Fibroblast of lung (primary cell): Measurements from ENCODE around the gene C11orf42. TPM values are rescaled to one million over a fixed set of nuclear protein-coding genes. Genes with fewer than 3 reads are reported as not detected.

Experiments
- DNase-seq, 2 donors: peaks; one replicate each; pipeline versions ENCODE4 v3.0.0 to v3.0.0-alpha.2; 2010; ENCODE audit warnings: low read depth in 2 of 2
- H2AFZ ChIP-seq: 2 replicates; pipeline ENCODE4 v1.5.1; 2012; ENCODE audit warnings: low read length, control low read depth, inconsistent platforms
- H3K27ac ChIP-seq: 2 replicates; pipeline ENCODE4 v1.5.1; 2011; ENCODE audit warnings: low read length, control low read depth; ENCODE audit not compliant: insufficient read depth
- H3K27me3 ChIP-seq: 2 replicates; pipeline ENCODE4 v1.5.1; 2011; ENCODE audit warnings: mild to moderate bottlenecking, low read length; ENCODE audit not compliant: control insufficient read depth, insufficient read depth
- H3K36me3 ChIP-seq: 2 replicates; pipeline ENCODE4 v1.5.1; 2011; ENCODE audit warnings: low read length; ENCODE audit not compliant: control insufficient read depth, insufficient read depth
- H3K4me1 ChIP-seq: 2 replicates; pipeline ENCODE4 v1.5.1; 2011; ENCODE audit warnings: low read length; ENCODE audit not compliant: control insufficient read depth, insufficient read depth; ENCODE audit errors: extremely low read depth
- H3K4me2 ChIP-seq: 2 replicates; pipeline ENCODE4 v1.5.1; 2011; ENCODE audit warnings: low read length, control low read depth; ENCODE audit not compliant: insufficient read depth; ENCODE audit errors: extremely low read depth
- H3K4me3 ChIP-seq, 4 experiments: fragments of 200-600 bp in 1 of 4; sonication (generic) in 1 of 4; replicated peaks in 1 of 4; 2 replicates each; pipeline ENCODE4 v1.5.1; 2011 to 2016; ENCODE audit warnings: low read length in 4 of 4, low read depth in 3 of 4, mild to moderate bottlenecking in 3 of 4, control low read depth in 2 of 4, inconsistent platforms in 1 of 4, mixed read lengths in 1 of 4; ENCODE audit not compliant: insufficient read depth in 1 of 4; ENCODE audit errors: control extremely low read depth in 1 of 4
- H3K79me2 ChIP-seq: 2 replicates; pipeline ENCODE4 v1.5.1; 2012; ENCODE audit warnings: mild to moderate bottlenecking, low read length, inconsistent platforms; ENCODE audit not compliant: control insufficient read depth, insufficient read depth
- H3K9ac ChIP-seq: 2 replicates; pipeline ENCODE4 v1.5.1; 2011; ENCODE audit warnings: mild to moderate bottlenecking, low read length, control low read depth; ENCODE audit not compliant: insufficient read depth
- H3K9me3 ChIP-seq: 2 replicates; pipeline ENCODE4 v1.5.1; 2012; ENCODE audit warnings: low read depth, low read length; ENCODE audit not compliant: control insufficient read depth, insufficient read depth
- H4K20me1 ChIP-seq: 2 replicates; pipeline ENCODE4 v1.5.1; 2011; ENCODE audit warnings: low read length; ENCODE audit not compliant: control insufficient read depth, insufficient read depth; ENCODE audit errors: extremely low read depth
- EZH2 ChIP-seq: IDR thresholded peaks from 2 replicates; pipeline ENCODE4 v1.5.1; 2012; ENCODE audit warnings: low read length, control low read depth, mild to moderate bottlenecking; ENCODE audit errors: missing control alignments
- polyA minus RNA-seq: library from RNA; depleted of rRNA, polyadenylated mRNA; stranded (reverse); fragments of >200 nt; gene quantifications from 2 replicates; pipeline ENCODE4 v1.2.3, GENCODE V29; 2011; ENCODE audit warnings: low replicate concordance
- polyA plus RNA-seq, 2 donors: library from polyadenylated mRNA; depleted of rRNA in 1 of 2; stranded (reverse) in 1 of 2; unstranded in 1 of 2; fragments of >200 nt; gene quantifications; 2 replicates each; pipeline ENCODE4 v1.2.1, GENCODE V29; 2011 to 2012; ENCODE audit warnings: missing spikeins in 1 of 2
- total RNA-seq: library from RNA; depleted of rRNA; stranded (reverse); fragments of >200 nt; gene quantifications from 2 replicates; pipeline ENCODE4 v1.2.1, GENCODE V29; 2014
- TF ChIP-seq, protein P1 (sequence below), 2 donors: IDR thresholded peaks in 1 of 2; conservative IDR thresholded peaks in 1 of 2; 1 replicate in 1 of 2; 2 replicates in 1 of 2; pipeline ENCODE4 v1.5.1; 2011 to 2012; ENCODE audit warnings: low read length in 2 of 2, control low read depth in 1 of 2, inconsistent platforms in 1 of 2, low read depth in 1 of 2, mild to moderate bottlenecking in 1 of 2

The C11orf42 gene, protein sequence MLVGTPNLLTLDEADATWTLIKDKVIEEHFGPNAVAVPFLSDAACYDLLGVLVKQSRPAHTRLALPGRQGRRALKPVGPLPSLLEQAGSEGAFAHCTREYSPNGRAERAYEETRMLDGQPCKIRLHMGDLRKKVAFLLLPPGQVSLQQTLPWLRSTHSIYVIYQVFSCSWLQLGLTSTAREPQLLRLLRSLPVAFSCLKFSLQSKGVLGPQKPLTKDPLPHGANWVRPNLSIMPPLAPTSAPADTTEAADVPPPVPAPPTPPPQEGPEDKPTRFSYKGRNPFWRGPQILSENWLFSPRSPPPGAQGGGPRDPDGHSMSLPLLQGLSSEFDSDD
- total RNA-seq = not detected in 2 replicates
- polyA plus RNA-seq = not detected in 2 replicates
- polyA plus RNA-seq (2012) = not detected in 2 replicates
- polyA minus RNA-seq = not detected in 2 replicates

DNA sequence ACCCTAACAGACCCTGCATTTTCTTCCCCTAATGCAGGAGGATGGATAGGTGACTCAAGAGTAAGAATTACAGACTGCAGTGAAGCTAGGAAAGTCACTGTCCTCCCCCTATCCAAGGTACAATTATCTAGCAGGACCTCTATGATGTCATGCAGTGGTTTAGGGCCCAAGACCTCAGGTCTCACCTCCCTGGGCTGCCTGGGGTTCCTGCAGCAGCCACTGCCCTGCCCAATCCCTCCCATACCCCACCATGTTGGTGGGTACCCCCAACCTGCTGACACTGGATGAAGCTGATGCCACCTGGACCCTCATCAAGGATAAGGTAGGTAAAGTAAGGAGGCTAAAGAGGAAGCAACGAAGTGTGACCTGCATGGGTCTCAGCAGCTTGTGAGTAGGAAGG lies at the start of gene C11orf42:
Gene C11orf42, plus strand, starts transcription at position 192 of the 400 bp plus-strand sequence. Its CDS starts 59 bp downstream, at position 251.
- Histone ChIP-seq H3K79me2 (no peaks in the 10 kb centered on the region), H3K27me3 (no peaks in the 10 kb centered on the region), H3K4me1 (no peaks in the 10 kb centered on the region), H3K9ac (no peak within 1 kb of the TSS), H4K20me1 (no peaks in the 10 kb centered on the region), H3K4me3 (no peak within 1 kb of the TSS), H2AFZ (no peak within 1 kb of the TSS), H3K36me3 (peaks cover 2% of the 10 kb centered on the region), H3K27ac (no peak within 1 kb of the TSS), H3K4me2 (no peak within 1 kb of the TSS), H3K9me3 (no peaks in the 10 kb centered on the region)
- TF ChIP-seq, protein P1, sequence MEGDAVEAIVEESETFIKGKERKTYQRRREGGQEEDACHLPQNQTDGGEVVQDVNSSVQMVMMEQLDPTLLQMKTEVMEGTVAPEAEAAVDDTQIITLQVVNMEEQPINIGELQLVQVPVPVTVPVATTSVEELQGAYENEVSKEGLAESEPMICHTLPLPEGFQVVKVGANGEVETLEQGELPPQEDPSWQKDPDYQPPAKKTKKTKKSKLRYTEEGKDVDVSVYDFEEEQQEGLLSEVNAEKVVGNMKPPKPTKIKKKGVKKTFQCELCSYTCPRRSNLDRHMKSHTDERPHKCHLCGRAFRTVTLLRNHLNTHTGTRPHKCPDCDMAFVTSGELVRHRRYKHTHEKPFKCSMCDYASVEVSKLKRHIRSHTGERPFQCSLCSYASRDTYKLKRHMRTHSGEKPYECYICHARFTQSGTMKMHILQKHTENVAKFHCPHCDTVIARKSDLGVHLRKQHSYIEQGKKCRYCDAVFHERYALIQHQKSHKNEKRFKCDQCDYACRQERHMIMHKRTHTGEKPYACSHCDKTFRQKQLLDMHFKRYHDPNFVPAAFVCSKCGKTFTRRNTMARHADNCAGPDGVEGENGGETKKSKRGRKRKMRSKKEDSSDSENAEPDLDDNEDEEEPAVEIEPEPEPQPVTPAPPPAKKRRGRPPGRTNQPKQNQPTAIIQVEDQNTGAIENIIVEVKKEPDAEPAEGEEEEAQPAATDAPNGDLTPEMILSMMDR (conservative IDR thresholded peaks at IDR 0.05 in 1 of 2, IDR thresholded peaks at IDR 0.05 in 1 of 2; ENCODE audit: low read depth in 1 of 2, low read length in 2 of 2) = no peak
- no peak for TF ChIP-seq EZH2
- DNase-seq = no peak

DNA sequence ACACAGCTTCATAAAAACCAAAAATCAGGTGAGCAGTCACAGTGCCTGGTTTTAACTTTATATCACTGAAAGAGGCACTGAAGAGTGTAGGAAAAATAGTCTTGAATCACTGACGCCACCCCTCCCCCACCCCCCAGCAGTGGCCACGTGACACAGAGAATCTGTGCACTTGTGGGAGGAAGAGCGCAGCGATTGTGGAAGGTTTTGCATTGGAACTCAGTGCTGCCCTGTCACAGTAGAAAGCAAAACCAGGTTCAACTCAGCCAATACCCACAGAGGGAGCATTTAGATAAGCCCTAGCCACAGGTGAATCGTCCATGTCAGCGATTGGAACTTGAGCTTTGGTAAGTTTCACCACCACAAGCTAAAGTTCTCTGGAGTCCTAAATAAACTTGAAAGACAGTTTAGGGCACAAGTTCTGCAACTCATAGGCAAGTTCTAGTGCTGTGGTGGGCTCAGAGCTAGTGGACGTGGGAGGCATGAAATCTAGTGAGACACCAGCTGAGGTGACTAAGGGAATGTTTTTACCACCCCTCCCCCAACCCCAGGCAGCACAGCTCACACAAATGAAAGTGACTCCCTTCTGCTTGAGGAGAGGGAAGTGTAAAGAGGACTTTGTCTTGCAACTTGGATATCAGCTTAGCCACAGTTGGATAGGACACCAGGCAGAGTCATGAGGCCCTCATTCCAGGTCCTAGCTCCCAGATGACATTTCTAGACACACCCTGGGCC lies 48.6 kb upstream of the C11orf42 start:
- no peak overlapping the region for H3K27ac ChIP-seq
- no peaks in the 10 kb centered on the region for H3K36me3 ChIP-seq
- DNase-seq = no peak

DNA sequence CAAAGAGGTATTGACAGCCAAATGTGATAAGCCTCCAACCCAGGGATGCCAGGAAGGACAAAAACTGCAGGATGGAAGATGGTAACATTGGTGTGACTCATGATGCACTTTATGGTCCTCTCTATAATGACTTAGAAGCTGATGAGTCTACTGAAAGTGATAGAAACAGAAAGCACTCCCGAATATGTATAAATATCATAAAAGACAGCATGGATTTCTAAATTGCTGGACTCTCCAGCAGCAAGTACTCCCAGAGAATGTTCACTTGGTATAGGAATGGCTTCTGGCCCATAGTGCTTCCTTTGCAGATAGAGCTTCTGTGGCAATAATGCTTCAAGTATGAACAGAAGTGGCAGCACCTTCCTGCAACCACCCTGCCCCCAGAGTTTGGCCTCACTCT lies 35.1 kb upstream of the C11orf42 start, which contains the start of gene OR52B2:
Gene OR52B2, minus strand, starts transcription at position 101 of the 400 bp plus-strand sequence. Its CDS starts 0 bp downstream, at position 101.
- Histone ChIP-seq H4K20me1 (no peaks in the 10 kb centered on the region), H3K4me1 (no peaks in the 10 kb centered on the region), H3K9ac (no peak within 1 kb of the TSS), H3K4me3 (no peak within 1 kb of the TSS), H3K79me2 (no peaks in the 10 kb centered on the region), H3K9me3 (no peaks in the 10 kb centered on the region), H3K27ac (no peak within 1 kb of the TSS), H3K27me3 (no peaks in the 10 kb centered on the region), H3K4me2 (no peak within 1 kb of the TSS), H2AFZ (no peak within 1 kb of the TSS), H3K36me3 (no peaks in the 10 kb centered on the region)
- TF ChIP-seq EZH2 = no peak
- TF ChIP-seq, protein P1 (conservative IDR thresholded peaks at IDR 0.05 in 1 of 2, IDR thresholded peaks at IDR 0.05 in 1 of 2; ENCODE audit: low read depth in 1 of 2, low read length in 2 of 2) = no peak
- no peak for DNase-seq

More for the DNA sequence above, 48.6 kb upstream of the C11orf42 start:
- H3K9me3 ChIP-seq = no peaks in the 10 kb centered on the region
- TF ChIP-seq, protein P1 (conservative IDR thresholded peaks at IDR 0.05 in 1 of 2, IDR thresholded peaks at IDR 0.05 in 1 of 2; ENCODE audit: low read depth in 1 of 2, low read length in 2 of 2) = no peak
- TF ChIP-seq EZH2 = no peak
- H3K79me2 ChIP-seq = no peaks in the 10 kb centered on the region
- H3K4me3 ChIP-seq = no peak overlapping the region
- H3K4me1 ChIP-seq = no peaks in the 10 kb centered on the region
- no peaks in the 10 kb centered on the region for H4K20me1 ChIP-seq
- H3K9ac ChIP-seq = no peak overlapping the region
- no peak overlapping the region for H3K4me2 ChIP-seq
- no peak overlapping the region for H2AFZ ChIP-seq
- no peaks in the 10 kb centered on the region for H3K27me3 ChIP-seq
